ENCODE data around the gene SYTL1.

Gene SYTL1

GRCh38 chr1:27388337-27389005 is 46.6 kb downstream of the SYTL1 start:
- no peak overlapping the region for H2BK5ac ChIP-seq (ENCODE audit: low read length)
- H3K4me2 ChIP-seq (ENCODE audit: low read length): no peak overlapping the region
- H3K79me1 ChIP-seq (ENCODE audit: low read length): peaks cover 4% of the 10 kb centered on the region
- H3K18ac ChIP-seq (ENCODE audit: low read length): no peak overlapping the region
- H3K36me3 ChIP-seq (ENCODE audit: control insufficient read depth, insufficient read depth, low read length): no peaks in the 10 kb centered on the region
- H3K27ac ChIP-seq (ENCODE audit: low read depth, low read length): no peak overlapping the region
- no peak overlapping the region for H2AK5ac ChIP-seq (ENCODE audit: low read length)
- no peaks in the 10 kb centered on the region for H3K27me3 ChIP-seq (ENCODE audit: insufficient read depth, low read length, poor library complexity)
- H3K79me2 ChIP-seq (ENCODE audit: control insufficient read depth, insufficient read depth, low read length): no peaks in the 10 kb centered on the region
- peaks cover 2% of the 10 kb centered on the region for H3K4me1 ChIP-seq (ENCODE audit: control insufficient read depth, low read depth, low read length)
- WGBS (ENCODE audit: extremely low coverage, insufficient coverage, low lambda C conversion rate): no CpG with 5 or more reads among the region's 5 CpGs
- no peak overlapping the region for H2BK120ac ChIP-seq (ENCODE audit: low read depth, low read length)
- no peak overlapping the region for H3K4ac ChIP-seq (ENCODE audit: low read depth, low read length)
- no peak overlapping the region for H2BK15ac ChIP-seq (replicated peaks; ENCODE audit: low read depth)
- H3K4me3 ChIP-seq (ENCODE audit: low read length): no peak overlapping the region
- H4K5ac ChIP-seq (ENCODE audit: low read length): no peak overlapping the region
- H4K8ac ChIP-seq (ENCODE audit: low read depth, low read length): no peak overlapping the region
- peak; percentile 82 for DNase-seq
- no peak overlapping the region for H3K23ac ChIP-seq (ENCODE audit: low read length)
- no peak overlapping the region for H3K9ac ChIP-seq (ENCODE audit: low read length)
- H3K56ac ChIP-seq (ENCODE audit: low read length): peak overlapping the region; percentile 19

GRCh38 chr1:27391511-27392095 is 49.8 kb downstream of the SYTL1 start:
- Histone ChIP-seq H3K18ac (ENCODE audit: low read length) (no peak overlapping the region), H3K23ac (ENCODE audit: low read length) (no peak overlapping the region), H3K4me3 (ENCODE audit: low read length) (peak overlapping the region; percentile 30), H3K9ac (ENCODE audit: low read length) (peak overlapping the region; percentile 59), H4K5ac (ENCODE audit: low read length) (no peak overlapping the region), H3K79me1 (ENCODE audit: low read length) (peaks cover 4% of the 10 kb centered on the region), H3K4ac (ENCODE audit: low read depth, low read length) (no peak overlapping the region), H3K36me3 (ENCODE audit: control insufficient read depth, insufficient read depth, low read length) (no peaks in the 10 kb centered on the region), H3K56ac (ENCODE audit: low read length) (peak overlapping the region; percentile 88), H3K4me1 (ENCODE audit: control insufficient read depth, low read depth, low read length) (peaks cover 2% of the 10 kb centered on the region), H2BK15ac (replicated peaks; ENCODE audit: low read depth) (no peak overlapping the region), H3K79me2 (ENCODE audit: control insufficient read depth, insufficient read depth, low read length) (no peaks in the 10 kb centered on the region), H2BK120ac (ENCODE audit: low read depth, low read length) (no peak overlapping the region), H2BK5ac (ENCODE audit: low read length) (no peak overlapping the region), H3K27me3 (ENCODE audit: insufficient read depth, low read length, poor library complexity) (no peaks in the 10 kb centered on the region), H4K8ac (ENCODE audit: low read depth, low read length) (no peak overlapping the region), H3K27ac (ENCODE audit: low read depth, low read length) (no peak overlapping the region), H3K4me2 (ENCODE audit: low read length) (peak overlapping the region; percentile 82), H2AK5ac (ENCODE audit: low read length) (no peak overlapping the region)
- WGBS (ENCODE audit: extremely low coverage, insufficient coverage, low lambda C conversion rate): no CpG with 5 or more reads among the region's 13 CpGs
- DNase-seq: peak; percentile 82

GRCh38 chr1:27392096-27392777 is 50.4 kb downstream of the SYTL1 start, which contains the start of gene GPR3:
GPR3 (plus strand) TSS chr1:27392622; CDS start chr1:27393799, 1,177 bp downstream.
- Histone ChIP-seq H3K18ac (ENCODE audit: low read length) (peak within 1 kb of the TSS; percentile 84), H3K4me3 (ENCODE audit: low read length) (peak within 1 kb of the TSS; percentile 70), H3K27ac (ENCODE audit: low read depth, low read length) (no peak within 1 kb of the TSS), H3K9ac (ENCODE audit: low read length) (peak within 1 kb of the TSS; percentile 82), H4K8ac (ENCODE audit: low read depth, low read length) (no peak within 1 kb of the TSS), H4K5ac (ENCODE audit: low read length) (no peak within 1 kb of the TSS), H3K23ac (ENCODE audit: low read length) (no peak within 1 kb of the TSS), H2AK5ac (ENCODE audit: low read length) (peak within 1 kb of the TSS; percentile 58), H3K27me3 (ENCODE audit: insufficient read depth, low read length, poor library complexity) (no peaks in the 10 kb centered on the region), H3K79me1 (ENCODE audit: low read length) (peaks cover 4% of the 10 kb centered on the region), H3K56ac (ENCODE audit: low read length) (peak within 1 kb of the TSS; percentile 90), H3K4me1 (ENCODE audit: control insufficient read depth, low read depth, low read length) (peaks cover 2% of the 10 kb centered on the region), H3K79me2 (ENCODE audit: control insufficient read depth, insufficient read depth, low read length) (no peaks in the 10 kb centered on the region), H3K4ac (ENCODE audit: low read depth, low read length) (peak within 1 kb of the TSS; percentile 61), H3K36me3 (ENCODE audit: control insufficient read depth, insufficient read depth, low read length) (no peaks in the 10 kb centered on the region), H2BK15ac (replicated peaks; ENCODE audit: low read depth) (no peak within 1 kb of the TSS), H2BK120ac (ENCODE audit: low read depth, low read length) (no peak within 1 kb of the TSS), H3K4me2 (ENCODE audit: low read length) (peak within 1 kb of the TSS; percentile 88), H2BK5ac (ENCODE audit: low read length) (no peak within 1 kb of the TSS)
- WGBS (ENCODE audit: extremely low coverage, insufficient coverage, low lambda C conversion rate): no CpG with 5 or more reads among the region's 69 CpGs
- DNase-seq: peak; percentile 95

GRCh38 chr1:27392778-27393635 is 51.2 kb downstream of the SYTL1 start:
- Histone ChIP-seq H3K18ac (ENCODE audit: low read length) (peak overlapping the region; percentile 84), H3K79me1 (ENCODE audit: low read length) (peaks cover 4% of the 10 kb centered on the region), H3K4me2 (ENCODE audit: low read length) (peak overlapping the region; percentile 88), H4K5ac (ENCODE audit: low read length) (no peak overlapping the region), H3K56ac (ENCODE audit: low read length) (peak overlapping the region; percentile 90), H2BK120ac (ENCODE audit: low read depth, low read length) (no peak overlapping the region), H3K36me3 (ENCODE audit: control insufficient read depth, insufficient read depth, low read length) (no peaks in the 10 kb centered on the region), H3K4me3 (ENCODE audit: low read length) (peak overlapping the region; percentile 70), H3K27me3 (ENCODE audit: insufficient read depth, low read length, poor library complexity) (no peaks in the 10 kb centered on the region), H2BK5ac (ENCODE audit: low read length) (no peak overlapping the region), H2BK15ac (replicated peaks; ENCODE audit: low read depth) (no peak overlapping the region), H3K9ac (ENCODE audit: low read length) (peak overlapping the region; percentile 82), H3K23ac (ENCODE audit: low read length) (no peak overlapping the region), H4K8ac (ENCODE audit: low read depth, low read length) (no peak overlapping the region), H3K4me1 (ENCODE audit: control insufficient read depth, low read depth, low read length) (peaks cover 2% of the 10 kb centered on the region), H3K27ac (ENCODE audit: low read depth, low read length) (no peak overlapping the region), H2AK5ac (ENCODE audit: low read length) (peak overlapping the region; percentile 58), H3K4ac (ENCODE audit: low read depth, low read length) (peak overlapping the region; percentile 61), H3K79me2 (ENCODE audit: control insufficient read depth, insufficient read depth, low read length) (no peaks in the 10 kb centered on the region)
- WGBS (ENCODE audit: extremely low coverage, insufficient coverage, low lambda C conversion rate): no CpG with 5 or more reads among the region's 30 CpGs
- DNase-seq: peak; percentile 42

GRCh38 chr1:27393641-27394281 is 51.9 kb downstream of the SYTL1 start:
- H2AK5ac ChIP-seq (ENCODE audit: low read length): no peak overlapping the region
- peaks cover 2% of the 10 kb centered on the region for H3K4me1 ChIP-seq (ENCODE audit: control insufficient read depth, low read depth, low read length)
- no peaks in the 10 kb centered on the region for H3K79me2 ChIP-seq (ENCODE audit: control insufficient read depth, insufficient read depth, low read length)
- no peak overlapping the region for H3K4me3 ChIP-seq (ENCODE audit: low read length)
- H2BK120ac ChIP-seq (ENCODE audit: low read depth, low read length): no peak overlapping the region
- H3K27ac ChIP-seq (ENCODE audit: low read depth, low read length): no peak overlapping the region
- H3K56ac ChIP-seq (ENCODE audit: low read length): peak overlapping the region; percentile 25
- H3K4ac ChIP-seq (ENCODE audit: low read depth, low read length): no peak overlapping the region
- WGBS (ENCODE audit: extremely low coverage, insufficient coverage, low lambda C conversion rate): no CpG with 5 or more reads among the region's 18 CpGs
- H3K23ac ChIP-seq (ENCODE audit: low read length): no peak overlapping the region
- H4K8ac ChIP-seq (ENCODE audit: low read depth, low read length): no peak overlapping the region
- no peaks in the 10 kb centered on the region for H3K36me3 ChIP-seq (ENCODE audit: control insufficient read depth, insufficient read depth, low read length)
- H3K18ac ChIP-seq (ENCODE audit: low read length): no peak overlapping the region
- no peaks in the 10 kb centered on the region for H3K27me3 ChIP-seq (ENCODE audit: insufficient read depth, low read length, poor library complexity)
- no peak overlapping the region for H2BK15ac ChIP-seq (replicated peaks; ENCODE audit: low read depth)
- peaks cover 4% of the 10 kb centered on the region for H3K79me1 ChIP-seq (ENCODE audit: low read length)
- H2BK5ac ChIP-seq (ENCODE audit: low read length): no peak overlapping the region
- H4K5ac ChIP-seq (ENCODE audit: low read length): no peak overlapping the region
- peak overlapping the region; percentile 82 for H3K9ac ChIP-seq (ENCODE audit: low read length)
- no peak overlapping the region for H3K4me2 ChIP-seq (ENCODE audit: low read length)
- no peak for DNase-seq

Data from mesendoderm (in vitro differentiated cells).